GM23338 (cell line): ENCODE measurements around the gene MTHFD1L.

ENCODE experiments used
- CREB1 ChIP-seq: fragments of 250-450 bp; sonication (Bioruptor Pico); IDR thresholded peaks from 2 replicates; pipeline ENCODE4 v1.5.0; 2020; ENCODE audit warnings: low read depth, mild to moderate bottlenecking, moderate library complexity
- EZH2 ChIP-seq: fragments of 200-600 bp; sonication (generic); IDR thresholded peaks from one replicate; pipeline ENCODE4 v1.8.0; 2017; ENCODE audit warnings: antibody characterized with exemption, mild to moderate bottlenecking, low read depth; ENCODE audit not compliant: unreplicated experiment
- EZH2phosphoT487 ChIP-seq: fragments of 200-600 bp; sonication (generic); IDR thresholded peaks from one replicate; pipeline ENCODE4 v1.8.1; 2018; ENCODE audit warnings: antibody characterized with exemption; ENCODE audit not compliant: unreplicated experiment
- JUNB ChIP-seq: IDR thresholded peaks from one replicate; pipeline ENCODE4 v1.6.1; 2016; ENCODE audit warnings: antibody characterized with exemption; ENCODE audit not compliant: unreplicated experiment
- POLR2AphosphoS5 ChIP-seq: IDR thresholded peaks from 2 replicates; pipeline ENCODE4 v1.6.1; 2016; ENCODE audit warnings: antibody characterized with exemption, low read depth
- STAT1 ChIP-seq: IDR thresholded peaks from one replicate; pipeline ENCODE4 v1.6.1; 2016; ENCODE audit warnings: antibody characterized with exemption; ENCODE audit not compliant: unreplicated experiment
- ZNF331 ChIP-seq: fragments of 250-450 bp; sonication (Bioruptor Pico); IDR thresholded peaks from 2 replicates; pipeline ENCODE4 v1.5.0; 2020; ENCODE audit warnings: low read depth, mild to moderate bottlenecking, moderate library complexity
- TF ChIP-seq, protein P1 (sequence below), 2 experiments: fragments of 200-600 bp in 1 of 2; sonication (generic) in 1 of 2; conservative IDR thresholded peaks; 2 replicates each; pipeline versions ENCODE4 v1.5.1 to v1.6.1; 2016 to 2017; ENCODE audit warnings: antibody characterized with exemption in 2 of 2, low read depth in 2 of 2, mild to moderate bottlenecking in 2 of 2, moderate library complexity in 1 of 2
- TF ChIP-seq, protein P2 (sequence below): IDR thresholded peaks from one replicate; pipeline ENCODE4 v1.6.1; 2018; ENCODE audit warnings: antibody characterized with exemption; ENCODE audit not compliant: unreplicated experiment

DNA sequence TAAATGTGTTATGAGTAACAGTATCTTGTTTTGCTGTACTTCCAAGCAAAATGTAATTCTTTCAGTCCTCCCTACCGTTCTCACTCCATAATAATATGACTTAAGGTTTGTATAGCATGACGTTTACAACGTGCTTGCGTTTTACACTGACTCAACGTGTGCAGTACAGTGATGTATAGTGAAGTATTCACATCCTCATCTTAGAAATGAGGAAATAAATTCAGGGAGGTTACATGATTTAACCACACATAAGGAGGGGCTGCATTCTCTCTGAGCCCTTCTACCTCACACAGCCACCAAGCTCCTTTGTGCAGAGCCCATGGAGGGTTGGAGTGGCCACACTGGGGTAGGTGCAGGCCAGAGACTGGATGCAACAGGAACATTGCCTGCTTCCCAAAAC lies 164.5 kb downstream of the MTHFD1L start:
- TF ChIP-seq, protein P1, sequence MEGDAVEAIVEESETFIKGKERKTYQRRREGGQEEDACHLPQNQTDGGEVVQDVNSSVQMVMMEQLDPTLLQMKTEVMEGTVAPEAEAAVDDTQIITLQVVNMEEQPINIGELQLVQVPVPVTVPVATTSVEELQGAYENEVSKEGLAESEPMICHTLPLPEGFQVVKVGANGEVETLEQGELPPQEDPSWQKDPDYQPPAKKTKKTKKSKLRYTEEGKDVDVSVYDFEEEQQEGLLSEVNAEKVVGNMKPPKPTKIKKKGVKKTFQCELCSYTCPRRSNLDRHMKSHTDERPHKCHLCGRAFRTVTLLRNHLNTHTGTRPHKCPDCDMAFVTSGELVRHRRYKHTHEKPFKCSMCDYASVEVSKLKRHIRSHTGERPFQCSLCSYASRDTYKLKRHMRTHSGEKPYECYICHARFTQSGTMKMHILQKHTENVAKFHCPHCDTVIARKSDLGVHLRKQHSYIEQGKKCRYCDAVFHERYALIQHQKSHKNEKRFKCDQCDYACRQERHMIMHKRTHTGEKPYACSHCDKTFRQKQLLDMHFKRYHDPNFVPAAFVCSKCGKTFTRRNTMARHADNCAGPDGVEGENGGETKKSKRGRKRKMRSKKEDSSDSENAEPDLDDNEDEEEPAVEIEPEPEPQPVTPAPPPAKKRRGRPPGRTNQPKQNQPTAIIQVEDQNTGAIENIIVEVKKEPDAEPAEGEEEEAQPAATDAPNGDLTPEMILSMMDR (conservative IDR thresholded peaks at IDR 0.05; ENCODE audit: low read depth in 2 of 2): no peak
- TF ChIP-seq POLR2AphosphoS5 (no peak), EZH2 (no peak), ZNF331 (CRISPR knock-in tag) (no peak), JUNB (no peak), EZH2phosphoT487 (no peak), CREB1 (CRISPR knock-in tag) (no peak), STAT1 (no peak)
- TF ChIP-seq, protein P2, sequence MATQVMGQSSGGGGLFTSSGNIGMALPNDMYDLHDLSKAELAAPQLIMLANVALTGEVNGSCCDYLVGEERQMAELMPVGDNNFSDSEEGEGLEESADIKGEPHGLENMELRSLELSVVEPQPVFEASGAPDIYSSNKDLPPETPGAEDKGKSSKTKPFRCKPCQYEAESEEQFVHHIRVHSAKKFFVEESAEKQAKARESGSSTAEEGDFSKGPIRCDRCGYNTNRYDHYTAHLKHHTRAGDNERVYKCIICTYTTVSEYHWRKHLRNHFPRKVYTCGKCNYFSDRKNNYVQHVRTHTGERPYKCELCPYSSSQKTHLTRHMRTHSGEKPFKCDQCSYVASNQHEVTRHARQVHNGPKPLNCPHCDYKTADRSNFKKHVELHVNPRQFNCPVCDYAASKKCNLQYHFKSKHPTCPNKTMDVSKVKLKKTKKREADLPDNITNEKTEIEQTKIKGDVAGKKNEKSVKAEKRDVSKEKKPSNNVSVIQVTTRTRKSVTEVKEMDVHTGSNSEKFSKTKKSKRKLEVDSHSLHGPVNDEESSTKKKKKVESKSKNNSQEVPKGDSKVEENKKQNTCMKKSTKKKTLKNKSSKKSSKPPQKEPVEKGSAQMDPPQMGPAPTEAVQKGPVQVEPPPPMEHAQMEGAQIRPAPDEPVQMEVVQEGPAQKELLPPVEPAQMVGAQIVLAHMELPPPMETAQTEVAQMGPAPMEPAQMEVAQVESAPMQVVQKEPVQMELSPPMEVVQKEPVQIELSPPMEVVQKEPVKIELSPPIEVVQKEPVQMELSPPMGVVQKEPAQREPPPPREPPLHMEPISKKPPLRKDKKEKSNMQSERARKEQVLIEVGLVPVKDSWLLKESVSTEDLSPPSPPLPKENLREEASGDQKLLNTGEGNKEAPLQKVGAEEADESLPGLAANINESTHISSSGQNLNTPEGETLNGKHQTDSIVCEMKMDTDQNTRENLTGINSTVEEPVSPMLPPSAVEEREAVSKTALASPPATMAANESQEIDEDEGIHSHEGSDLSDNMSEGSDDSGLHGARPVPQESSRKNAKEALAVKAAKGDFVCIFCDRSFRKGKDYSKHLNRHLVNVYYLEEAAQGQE: no peak
